Measurements from ENCODE around the gene YAF2. TPM values are rescaled to one million over a fixed set of nuclear protein-coding genes. Genes with fewer than 3 reads are reported as not detected.
"Not testable (repeated sequence)": the region's sequence is repeated elsewhere in the genome, so short reads cannot be mapped to it uniquely, and the experiment has no call there.

The YAF2 gene
- total RNA-seq, 1 experiment from 2014 or later: 27.6 TPM

- ATAC-seq (no peak), DNase-seq (ENCODE audit: low read depth, low spot score) (no peak)
- in situ Hi-C loops (cut with HindIII; ENCODE audit: low pct_unique_long_range_greater_than_20kb, low sequenced_read_pairs) (no loop called here), intact Hi-C loops (cut with micrococcal nuclease; ENCODE audit: unreplicated experiment) (no loop called here)
- no TSS peak for BruUV-seq (replicated peaks)
- ChIA-PET CTCF (interaction anchor here (0.6 kb wide), 1 partner anchor 175 kb away, joined by 4 read pairs; no protein-coding TSS in a partner anchor), POLR2A (no interaction called here)
- Histone ChIP-seq H3K4me3 (ENCODE audit: low read depth in 2 of 2, low read length in 2 of 2) (no peak overlapping the region), H3K27me3 (ENCODE audit: control insufficient read depth, insufficient read depth, low read length) (no peaks in the 10 kb centered on the region), H3K9me3 (ENCODE audit: control insufficient read depth, insufficient read depth, low read depth, low read length) (no peaks in the 10 kb centered on the region), H3K4me1 (ENCODE audit: control insufficient read depth, insufficient read depth, low read length) (no peaks in the 10 kb centered on the region), H3K27ac (ENCODE audit: low read length) (no peak overlapping the region), H3K36me3 (ENCODE audit: control insufficient read depth, insufficient read depth, low read length) (no peaks in the 10 kb centered on the region)
- TF ChIP-seq, protein P1, sequence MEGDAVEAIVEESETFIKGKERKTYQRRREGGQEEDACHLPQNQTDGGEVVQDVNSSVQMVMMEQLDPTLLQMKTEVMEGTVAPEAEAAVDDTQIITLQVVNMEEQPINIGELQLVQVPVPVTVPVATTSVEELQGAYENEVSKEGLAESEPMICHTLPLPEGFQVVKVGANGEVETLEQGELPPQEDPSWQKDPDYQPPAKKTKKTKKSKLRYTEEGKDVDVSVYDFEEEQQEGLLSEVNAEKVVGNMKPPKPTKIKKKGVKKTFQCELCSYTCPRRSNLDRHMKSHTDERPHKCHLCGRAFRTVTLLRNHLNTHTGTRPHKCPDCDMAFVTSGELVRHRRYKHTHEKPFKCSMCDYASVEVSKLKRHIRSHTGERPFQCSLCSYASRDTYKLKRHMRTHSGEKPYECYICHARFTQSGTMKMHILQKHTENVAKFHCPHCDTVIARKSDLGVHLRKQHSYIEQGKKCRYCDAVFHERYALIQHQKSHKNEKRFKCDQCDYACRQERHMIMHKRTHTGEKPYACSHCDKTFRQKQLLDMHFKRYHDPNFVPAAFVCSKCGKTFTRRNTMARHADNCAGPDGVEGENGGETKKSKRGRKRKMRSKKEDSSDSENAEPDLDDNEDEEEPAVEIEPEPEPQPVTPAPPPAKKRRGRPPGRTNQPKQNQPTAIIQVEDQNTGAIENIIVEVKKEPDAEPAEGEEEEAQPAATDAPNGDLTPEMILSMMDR (IDR thresholded peaks at IDR 0.05): no peak
- TF ChIP-seq SIN3A (IDR thresholded peaks at IDR 0.05; ENCODE audit: borderline replicate concordance, insufficient read depth, low read depth, low read length): no peak
- TF ChIP-seq REST (IDR thresholded peaks at IDR 0.05; ENCODE audit: insufficient read depth in 1 of 2, low read depth in 2 of 2, low read length in 1 of 2): no peak
- no peak for TF ChIP-seq POLR2AphosphoS5 (IDR thresholded peaks at IDR 0.05; ENCODE audit: low read depth, low read length)
These were observed 47.7 kb downstream of the YAF2 start for GRCh38 chr12:42190376-42190775.

- H3K4me3 ChIP-seq (ENCODE audit: low read depth in 2 of 2, low read length in 2 of 2); H3K9me3 ChIP-seq (ENCODE audit: control insufficient read depth, insufficient read depth, low read depth, low read length); DNase-seq (ENCODE audit: low read depth, low spot score); in situ Hi-C loops (cut with HindIII; ENCODE audit: low pct_unique_long_range_greater_than_20kb, low sequenced_read_pairs); ATAC-seq; H3K36me3 ChIP-seq (ENCODE audit: control insufficient read depth, insufficient read depth, low read length); H3K27ac ChIP-seq (ENCODE audit: low read length); H3K27me3 ChIP-seq (ENCODE audit: control insufficient read depth, insufficient read depth, low read length); CTCF ChIA-PET; H3K4me1 ChIP-seq (ENCODE audit: control insufficient read depth, insufficient read depth, low read length); BruUV-seq (replicated peaks); intact Hi-C loops (cut with micrococcal nuclease; ENCODE audit: unreplicated experiment): not testable (repeated sequence)
- POLR2A ChIA-PET: interaction anchor here (0.7 kb wide), 1 partner anchor 351 kb away, joined by 9 read pairs; no protein-coding TSS in a partner anchor
These were observed 49.8 kb downstream of the YAF2 start for GRCh38 chr12:42188275-42188674.

GRCh38 chr12:42187799-42188198 lies 50.2 kb downstream of the YAF2 start:
- ChIA-PET POLR2A (interaction anchor here (0.7 kb wide), 1 partner anchor 351 kb away, joined by 9 read pairs; no protein-coding TSS in a partner anchor), CTCF (no interaction called here)
- H3K36me3 ChIP-seq (ENCODE audit: control insufficient read depth, insufficient read depth, low read length): no peaks in the 10 kb centered on the region
- BruUV-seq (replicated peaks): no TSS peak
- no peak overlapping the region for H3K4me3 ChIP-seq (ENCODE audit: low read depth in 2 of 2, low read length in 2 of 2)
- no peaks in the 10 kb centered on the region for H3K27me3 ChIP-seq (ENCODE audit: control insufficient read depth, insufficient read depth, low read length)
- no peaks in the 10 kb centered on the region for H3K4me1 ChIP-seq (ENCODE audit: control insufficient read depth, insufficient read depth, low read length)
- no peaks in the 10 kb centered on the region for H3K9me3 ChIP-seq (ENCODE audit: control insufficient read depth, insufficient read depth, low read depth, low read length)
- TF ChIP-seq POLR2AphosphoS5 (IDR thresholded peaks at IDR 0.05; ENCODE audit: low read depth, low read length) (no peak), REST (IDR thresholded peaks at IDR 0.05; ENCODE audit: insufficient read depth in 1 of 2, low read depth in 2 of 2, low read length in 1 of 2) (no peak), SIN3A (IDR thresholded peaks at IDR 0.05; ENCODE audit: borderline replicate concordance, insufficient read depth, low read depth, low read length) (no peak), TCF7L2 (IDR thresholded peaks at IDR 0.05; ENCODE audit: low read depth, low read length) (no peak)
- TF ChIP-seq, protein P1 (IDR thresholded peaks at IDR 0.05): no peak
- in situ Hi-C loops (cut with HindIII; ENCODE audit: low pct_unique_long_range_greater_than_20kb, low sequenced_read_pairs): no loop called here
- no peak overlapping the region for H3K27ac ChIP-seq (ENCODE audit: low read length)
- DNase-seq (ENCODE audit: low read depth, low spot score) (no peak), ATAC-seq (no peak)
- intact Hi-C loops (cut with micrococcal nuclease; ENCODE audit: unreplicated experiment): no loop called here

All from Panc1 (cell line).